Measurements from ENCODE around the gene AFF3.

AFF3 gene

DNA sequence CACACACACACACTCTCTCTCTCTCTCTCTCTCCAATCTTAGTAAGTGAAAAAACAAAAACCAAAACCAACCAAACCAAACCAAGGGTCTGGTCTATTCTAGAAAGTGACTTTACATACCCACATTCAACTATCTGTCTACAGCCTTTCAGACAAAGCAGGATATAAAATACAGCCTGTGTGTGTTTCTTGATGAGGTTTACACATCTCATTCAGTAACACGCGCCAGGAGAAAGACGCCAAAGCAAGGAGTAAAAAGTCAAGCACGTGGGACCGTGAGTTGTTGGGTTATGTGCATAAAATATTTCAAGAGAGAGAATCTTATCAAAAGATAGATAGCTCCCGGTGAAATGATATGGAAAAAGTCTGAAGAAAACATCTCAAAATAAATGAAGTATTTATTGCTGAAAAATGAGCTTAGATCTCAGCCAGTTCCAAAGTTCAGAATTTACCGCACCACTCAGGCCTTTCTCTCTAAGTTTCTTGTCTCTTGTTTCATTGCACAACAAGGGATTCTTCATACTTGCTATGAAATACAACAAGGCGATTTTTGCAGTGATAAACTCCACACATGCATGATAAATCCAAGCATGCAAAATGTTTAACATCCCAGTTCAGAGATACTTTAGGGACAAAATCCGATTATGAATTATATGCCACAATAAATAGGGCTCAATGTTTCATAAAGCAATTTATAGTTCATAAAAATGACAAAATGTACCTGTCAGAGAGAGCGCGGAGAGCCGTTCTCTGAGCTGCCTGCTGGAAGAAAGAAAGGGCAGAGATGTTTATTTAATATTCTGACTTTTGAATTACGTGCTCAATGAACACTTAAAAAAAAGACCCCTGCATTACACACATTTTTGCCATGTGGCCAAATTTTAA, 493.2 kb downstream of the AFF3 start:
- no peak for DNase-seq

DNA sequence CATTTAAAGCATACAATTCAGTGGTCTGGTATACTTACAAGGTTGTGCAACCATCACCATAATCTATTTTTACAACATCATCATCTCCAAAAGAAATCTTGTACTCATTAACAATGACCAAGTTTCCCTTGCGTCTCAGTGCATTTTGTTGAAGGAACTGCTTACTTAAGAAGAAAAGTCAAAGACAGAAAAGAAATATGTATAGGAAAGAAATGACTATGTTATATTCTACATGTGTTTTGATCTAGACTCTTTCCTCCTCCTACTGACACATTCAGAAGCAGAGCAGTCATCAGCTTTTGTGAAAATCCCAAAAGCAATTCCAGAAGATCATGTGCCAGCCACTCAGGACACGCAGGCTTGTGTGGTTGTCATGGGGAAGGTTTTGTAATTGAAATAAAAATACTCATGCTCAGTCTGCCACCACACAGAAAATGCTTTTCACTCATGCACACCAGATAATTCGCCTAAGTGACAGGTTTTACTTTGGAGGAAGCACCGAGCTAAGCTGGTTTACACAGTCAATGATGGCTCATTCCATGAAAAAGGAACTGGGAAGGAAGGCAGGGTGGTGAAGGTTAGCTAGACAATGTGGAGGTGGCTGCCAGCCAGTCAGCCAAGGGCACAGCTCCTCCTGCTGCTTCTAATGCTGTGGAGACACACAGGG, 494.1 kb downstream of the AFF3 start:
- DNase-seq, result peak; percentile 19

- DNase-seq, result no peak
Observed at GRCh38 chr2:99645960-99646359, 496.4 kb downstream of the AFF3 start.

DNA sequence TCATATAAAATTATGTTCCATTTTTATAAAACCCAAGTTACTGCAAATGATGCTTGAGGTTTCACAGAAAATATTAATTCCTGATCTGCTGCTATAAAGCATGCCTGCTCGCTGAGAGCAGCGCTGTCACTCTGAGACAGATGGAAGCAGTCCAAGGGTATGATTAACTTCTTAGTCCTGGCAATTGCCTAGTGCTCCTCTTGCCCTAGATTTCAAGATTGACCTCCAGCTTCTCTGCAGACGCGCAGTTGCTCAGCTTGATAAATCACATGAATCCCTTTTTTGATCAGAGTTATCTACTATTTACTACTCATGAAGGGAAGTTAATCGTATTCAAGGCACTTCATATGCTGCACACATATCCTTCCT, 498.0 kb downstream of the AFF3 start:
- no peak for DNase-seq

DNA sequence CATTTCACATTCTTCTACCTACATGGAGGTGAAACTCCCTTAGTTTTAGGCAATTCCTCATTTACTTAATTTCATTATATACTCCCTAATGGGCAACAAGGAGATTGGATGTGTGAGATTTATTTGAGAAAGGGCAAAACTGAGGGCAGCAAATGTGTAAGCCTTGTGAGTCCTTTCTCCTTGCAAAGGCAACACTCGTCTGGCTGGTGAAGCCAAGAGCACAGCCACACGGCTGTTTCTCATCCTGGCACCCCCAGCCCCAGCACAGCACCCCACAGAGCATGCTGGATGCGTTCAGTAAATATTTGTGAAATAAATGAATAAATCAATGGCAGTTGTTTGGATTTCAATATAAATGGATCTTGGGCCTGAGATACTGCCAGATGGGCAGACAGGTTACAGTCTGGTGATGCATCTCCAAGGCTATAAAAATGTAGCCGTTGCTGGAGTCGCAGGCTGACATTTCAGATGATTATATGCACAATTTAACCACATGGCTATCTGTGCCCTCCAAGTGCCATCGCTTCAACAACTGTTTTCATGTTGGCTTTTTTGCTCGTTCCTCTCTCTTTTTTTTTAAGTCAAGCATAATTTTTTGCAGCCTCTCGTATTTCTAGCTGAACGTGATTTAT, 498.5 kb downstream of the AFF3 start:
- DNase-seq, result no peak

GRCh38 chr2:99641999-99642398, 500.4 kb downstream of the AFF3 start:
- no peak for DNase-seq

- DNase-seq, result no peak
Observed at GRCh38 chr2:99640635-99641151, 501.7 kb downstream of the AFF3 start.

- DNase-seq, result no peak
Observed at GRCh38 chr2:99638791-99639190, 503.6 kb downstream of the AFF3 start.

DNA sequence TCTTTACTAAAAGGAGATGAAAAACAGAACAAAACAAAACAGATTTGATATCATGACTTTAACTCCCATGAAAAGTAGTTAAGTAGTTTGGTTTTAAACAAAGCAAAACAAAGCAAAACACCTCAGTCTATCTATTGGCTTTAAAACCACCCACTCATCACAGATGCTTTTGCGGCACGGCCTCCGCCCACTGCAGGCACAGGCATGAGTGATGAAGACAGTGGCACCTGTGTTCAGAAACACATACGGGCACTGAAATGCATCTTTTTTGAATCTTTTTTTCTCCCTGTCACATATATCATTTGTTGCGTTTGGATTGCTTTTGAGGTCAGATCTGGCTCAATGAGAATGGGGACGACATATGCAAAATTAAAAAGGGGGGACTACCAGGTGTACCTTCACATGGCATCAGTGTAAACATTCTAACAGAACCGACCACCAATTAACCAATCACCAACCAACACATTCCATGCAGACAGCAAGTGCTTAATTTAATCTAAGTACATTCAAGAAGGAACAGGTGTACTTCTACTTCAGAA, 505.2 kb downstream of the AFF3 start:
- no peak for DNase-seq

DNA sequence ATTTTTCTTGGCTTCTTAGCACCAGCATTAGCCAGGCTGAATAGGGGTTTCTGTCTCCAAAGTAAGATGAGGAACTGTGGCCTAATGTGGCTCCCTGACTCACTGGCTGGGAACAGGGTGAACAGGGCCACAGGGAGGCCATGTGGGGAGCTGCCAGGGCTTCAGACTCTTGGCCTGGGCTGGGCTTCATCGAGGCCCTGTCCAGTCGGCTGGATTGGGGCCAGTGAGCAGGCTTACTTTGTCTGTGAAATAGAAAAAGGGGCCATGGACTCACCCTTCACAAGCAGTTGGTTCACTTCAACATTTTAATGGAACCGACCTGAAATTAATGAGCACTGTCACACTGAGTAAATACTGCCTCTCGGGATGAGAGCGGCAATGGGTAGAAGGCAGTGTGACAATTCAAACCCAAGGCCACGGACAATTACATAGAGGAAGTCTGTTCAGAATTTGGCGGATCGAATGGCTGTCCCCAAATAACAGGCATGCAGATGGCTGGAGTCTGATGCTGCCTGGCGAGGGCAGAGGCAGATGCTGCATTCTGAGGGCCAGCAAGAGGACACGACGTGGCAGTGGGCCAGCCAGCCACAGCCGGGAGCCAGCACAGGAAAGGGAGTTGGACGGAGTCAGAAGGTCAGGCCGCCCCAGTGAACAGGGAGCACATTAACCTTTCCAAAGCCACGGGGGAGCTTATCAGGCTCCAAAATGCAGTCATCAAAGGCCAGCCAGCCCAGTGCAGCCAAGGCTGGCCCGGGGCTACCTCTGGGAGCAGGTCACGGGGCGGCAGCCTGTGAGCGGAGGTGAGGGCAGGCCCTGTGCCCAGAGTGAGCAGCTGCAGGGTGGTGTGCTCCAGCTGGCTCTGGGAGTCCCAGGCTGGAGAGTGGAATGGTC, 506.0 kb downstream of the AFF3 start:
- no peak for DNase-seq

- DNase-seq, result no peak
Observed at GRCh38 chr2:99635710-99636109, 506.7 kb downstream of the AFF3 start.

- no peak for DNase-seq
Observed at GRCh38 chr2:99634234-99634633, 508.2 kb downstream of the AFF3 start.

DNA sequence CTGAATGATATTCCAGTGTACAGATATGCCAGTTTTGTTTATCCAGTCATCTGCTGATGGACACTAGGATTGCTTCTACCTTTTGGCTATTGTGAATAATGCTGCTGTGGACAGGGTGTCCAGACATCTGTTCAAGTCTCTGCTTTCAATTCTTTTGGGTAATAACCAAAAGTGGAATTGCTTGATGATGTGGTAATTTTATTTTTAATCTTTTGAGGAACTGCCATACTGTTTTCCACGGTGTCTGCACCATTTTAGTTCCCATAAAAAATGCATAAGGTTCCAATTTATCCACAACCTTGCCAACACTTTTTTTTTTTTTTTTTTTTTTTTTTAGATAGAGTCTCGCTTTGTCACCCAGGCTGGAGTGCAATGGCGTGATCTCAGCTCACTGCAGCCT, 510.7 kb downstream of the AFF3 start:
- DNase-seq, result no peak

DNA sequence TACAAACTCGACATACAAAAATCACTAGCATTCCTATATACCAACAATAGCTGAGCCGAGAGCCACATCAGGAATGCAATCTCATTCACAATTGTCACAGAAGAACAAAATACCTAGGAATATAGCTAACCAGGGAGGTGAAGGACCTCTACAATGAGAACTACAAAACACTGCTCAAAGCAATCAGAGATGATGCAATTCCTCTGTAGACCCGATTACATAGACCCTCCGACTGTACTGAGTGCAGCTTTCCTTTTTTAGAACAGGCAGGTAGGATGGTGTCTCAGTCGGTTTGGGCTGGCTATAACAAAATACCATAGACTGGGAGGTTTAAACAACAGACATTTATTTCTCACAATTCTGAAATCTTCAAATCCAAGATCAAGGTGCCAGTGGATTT, 513.1 kb downstream of the AFF3 start:
- no peak for DNase-seq

- no peak for DNase-seq
Observed at GRCh38 chr2:99626158-99626557, 516.2 kb downstream of the AFF3 start.

DNA sequence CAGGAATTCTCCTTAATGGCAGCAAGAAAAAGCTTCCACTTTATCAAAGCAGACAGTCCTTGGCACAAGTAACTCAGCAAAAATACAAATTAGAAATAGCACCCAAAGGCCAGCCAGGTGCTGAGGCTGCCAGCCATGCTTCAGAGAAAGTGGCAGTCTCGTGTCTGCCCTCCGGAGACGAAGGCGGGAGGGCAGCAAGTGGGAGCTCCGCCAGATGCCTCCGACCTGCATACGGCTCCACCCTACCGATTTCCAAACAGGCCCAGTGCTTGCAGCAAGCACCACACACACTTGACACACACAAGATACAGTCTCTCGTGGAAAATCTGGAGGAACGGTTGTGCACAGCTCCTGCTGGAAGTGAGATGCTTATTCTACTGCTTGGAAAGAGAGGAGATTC, 517.7 kb downstream of the AFF3 start:
- no peak for DNase-seq

DNA sequence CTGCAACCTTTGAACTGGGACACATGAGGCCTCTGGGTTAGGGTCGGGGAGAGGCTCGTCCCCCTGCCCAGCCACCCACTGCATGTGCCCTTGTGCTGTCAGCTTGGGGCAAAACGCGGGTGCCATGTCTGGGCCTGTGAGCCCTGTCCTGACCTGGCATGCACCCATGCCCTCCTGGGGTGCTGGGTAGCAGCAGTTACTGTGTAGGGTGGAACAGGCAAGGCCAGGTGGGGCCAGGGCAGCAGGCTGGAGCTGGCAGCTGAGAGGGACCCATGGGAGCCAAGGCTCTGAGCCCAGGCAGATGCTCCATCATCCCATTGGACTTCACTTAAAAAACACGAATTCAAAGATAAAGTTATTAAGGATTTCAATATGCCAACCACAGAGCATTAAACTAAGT, 518.8 kb downstream of the AFF3 start:
- DNase-seq, result no peak

DNA sequence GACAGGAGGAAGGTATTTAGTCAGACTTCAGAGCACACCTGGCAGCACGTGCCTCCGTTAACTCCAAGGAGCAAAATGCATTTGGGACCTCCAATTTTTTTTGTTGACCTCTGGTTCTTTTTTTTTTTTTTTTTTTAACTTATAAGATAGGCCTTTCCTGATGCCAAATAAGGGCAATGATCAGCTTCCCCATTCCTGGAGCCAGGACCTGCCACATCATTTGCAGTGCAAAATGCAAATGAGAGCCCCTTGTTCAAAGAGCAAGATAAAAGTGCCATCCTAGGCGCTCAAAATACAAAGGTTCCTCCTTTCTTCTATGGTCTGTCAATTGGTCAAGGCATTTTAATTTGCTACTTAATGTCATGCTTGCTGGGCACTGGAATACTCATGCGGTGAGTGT, 519.4 kb downstream of the AFF3 start:
- no peak for DNase-seq

GRCh38 chr2:99622534-99622933, 519.9 kb downstream of the AFF3 start:
- no peak for DNase-seq

GRCh38 chr2:99621774-99622173, 520.6 kb downstream of the AFF3 start:
- no peak for DNase-seq

DNA sequence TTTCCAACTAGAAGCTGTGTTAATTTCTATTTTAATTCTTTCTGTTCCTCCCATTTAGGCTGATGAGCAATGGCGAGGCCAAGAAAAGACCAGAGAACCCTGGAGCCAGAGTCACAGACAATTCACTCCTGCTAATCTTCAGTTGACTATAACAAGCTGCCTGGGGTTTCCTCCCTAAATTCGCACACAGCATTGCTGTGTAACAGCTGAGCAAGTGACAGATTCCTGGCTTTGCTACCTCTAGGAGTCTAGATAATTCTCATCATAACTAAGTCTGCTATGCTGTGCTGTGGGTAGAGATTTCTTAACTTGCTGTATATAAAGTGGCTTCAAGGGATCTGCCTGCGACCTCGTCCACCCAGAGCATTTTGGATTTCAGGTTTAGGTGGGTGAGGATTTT, 521.3 kb downstream of the AFF3 start:
- DNase-seq, result no peak

DNA sequence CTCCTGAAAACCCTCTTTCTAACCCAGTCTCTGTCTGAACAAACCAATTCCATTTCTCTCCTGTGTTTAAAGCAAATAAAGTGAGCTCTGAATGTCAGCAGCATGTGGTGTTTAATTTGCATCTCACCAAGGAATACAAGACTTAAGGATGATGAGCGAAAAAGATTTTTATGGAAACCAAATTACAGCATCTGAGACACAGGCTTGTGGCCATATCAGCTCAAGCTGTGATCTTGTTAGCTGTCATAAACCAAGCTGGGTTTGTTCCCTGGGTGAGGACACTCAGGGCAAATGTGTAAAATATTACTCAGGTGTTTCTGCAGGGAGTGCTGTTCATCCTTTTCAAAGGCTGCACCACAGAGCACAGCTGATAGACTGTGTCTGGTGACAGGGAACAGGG, 523.2 kb downstream of the AFF3 start:
- no peak for DNase-seq

All from amniotic stem cell (primary cell).